Epithelial cell of proximal tubule (primary cell): ENCODE data around the gene CDC26. TPM values are rescaled to one million over a fixed set of nuclear protein-coding genes. Genes with fewer than 3 reads are reported as not detected.
"Not testable (repeated sequence)": the region's sequence is repeated elsewhere in the genome, so short reads cannot be mapped to it uniquely, and the experiment has no call there.

ENCODE experiments used
- DNase-seq: peaks from one replicate; pipeline ENCODE4 v3.0.0-alpha.2; 2011; ENCODE audit warnings: low read depth
- H3K4me3 ChIP-seq: 2 replicates; pipeline ENCODE4 v1.5.1; 2011; ENCODE audit warnings: low read depth, mild to moderate bottlenecking, low read length
- CTCF ChIP-seq: conservative IDR thresholded peaks from 2 replicates; pipeline ENCODE4 v1.5.1; 2012; ENCODE audit warnings: low read depth, mild to moderate bottlenecking, low read length
- total RNA-seq: library from RNA; depleted of rRNA; stranded (reverse); fragments of >200 nt; gene quantifications from 2 replicates; pipeline ENCODE4 v1.2.3, GENCODE V29; 2015

Gene CDC26
- total RNA-seq, 1 donor from 2014 or later = 44.6 TPM

- no peak for TF ChIP-seq CTCF
- DNase-seq = peak; percentile 55
- H3K4me3 ChIP-seq = peak within 1 kb of the TSS; percentile 43
Measured at GRCh38 chr9:113302792-113303418, 27.5 kb upstream of the CDC26 start, which contains the start of gene RNF183. TSS of gene RNF183 (minus strand) at chr9:113303376. CDS start at chr9:113298184, 5,192 bp downstream.

GRCh38 chr9:113301548-113301947 is 26.2 kb upstream of the CDC26 start:
- TF ChIP-seq CTCF = no peak
- no peak overlapping the region for H3K4me3 ChIP-seq
- no peak for DNase-seq

GRCh38 chr9:113299800-113300292 is 24.5 kb upstream of the CDC26 start:
- no peak overlapping the region for H3K4me3 ChIP-seq
- no peak for DNase-seq
- no peak for TF ChIP-seq CTCF

- no peak overlapping the region for H3K4me3 ChIP-seq
- no peak for DNase-seq
- no peak for TF ChIP-seq CTCF
Measured at GRCh38 chr9:113298924-113299770, 23.8 kb upstream of the CDC26 start.

- TF ChIP-seq CTCF = no peak
- H3K4me3 ChIP-seq = no peak overlapping the region
- DNase-seq = no peak
Measured at GRCh38 chr9:113298311-113298710, 22.9 kb upstream of the CDC26 start.

- TF ChIP-seq CTCF = no peak
- DNase-seq = no peak
- no peak overlapping the region for H3K4me3 ChIP-seq
Measured at GRCh38 chr9:113296796-113297558, 21.6 kb upstream of the CDC26 start.

GRCh38 chr9:113296247-113296646 is 20.9 kb upstream of the CDC26 start:
- not testable (repeated sequence) for H3K4me3 ChIP-seq, DNase-seq
